ENCODE results near the gene ENTPD1.

The ENTPD1 gene

DNA sequence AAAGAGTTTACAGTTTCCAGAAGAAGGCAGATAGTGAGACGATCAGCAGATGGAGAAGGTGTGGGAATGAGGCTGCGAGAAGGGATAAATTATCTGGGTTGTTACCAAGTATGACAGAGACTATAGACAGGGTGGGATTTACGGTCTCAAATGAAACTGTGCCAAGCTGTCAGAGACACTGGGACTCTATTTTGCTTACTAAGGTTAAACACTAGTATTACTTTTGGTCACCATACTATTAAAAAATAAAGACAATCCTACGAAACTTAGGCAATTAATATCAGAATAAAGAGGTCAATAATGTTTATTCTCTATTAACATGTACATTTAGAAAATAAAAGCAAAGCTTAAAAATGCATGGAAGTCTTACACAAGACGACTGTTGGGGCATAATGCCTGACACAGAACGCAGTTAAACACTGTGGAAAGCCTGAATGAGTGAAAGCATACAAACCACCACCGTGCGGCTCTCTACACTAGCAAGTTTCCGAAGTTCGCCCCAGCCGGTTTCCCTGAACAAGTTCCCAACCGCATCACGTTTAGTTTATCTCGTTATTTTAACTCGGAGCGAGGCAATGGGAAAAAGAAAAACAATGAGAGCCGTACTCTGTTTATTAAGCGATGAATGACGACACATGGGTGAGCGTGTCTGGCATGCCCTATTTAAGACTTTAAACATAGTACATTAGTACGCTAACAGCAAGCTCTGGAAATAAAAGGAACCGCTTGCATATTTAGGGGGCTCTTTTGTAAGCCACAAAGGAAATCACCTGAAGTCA lies 150.9 kb downstream of the ENTPD1 start:
- Histone ChIP-seq H3F3A (ENCODE audit: insufficient read depth) (no peaks in the 10 kb centered on the region), H3K36me3 (ENCODE audit: low read length) (0 out of 2 replicates have a peak, but pooled peaks cover 4% of the 10 kb centered on the region), H3K79me2 (ENCODE audit: insufficient read depth, low read length) (peaks cover 12% of the 10 kb centered on the region; the same call in 1 of the 2 replicates), H3K9me2 (replicated peaks; ENCODE audit: insufficient read depth, low read length) (no peaks in the 10 kb centered on the region), H3K4me3 (ENCODE audit: insufficient read depth, low read length, poor library complexity, severe bottlenecking) (peak overlapping the region; percentile 86), H3K9me3 (ENCODE audit: insufficient read depth, low read length) (no peaks in the 10 kb centered on the region), H3K9ac (ENCODE audit: low read length) (peak overlapping the region; percentile 80), H3K27me3 (ENCODE audit: low read length) (no peaks in the 10 kb centered on the region), H4K20me1 (ENCODE audit: low read depth, low read length) (no peaks in the 10 kb centered on the region), H3K4me2 (ENCODE audit: low read depth, low read length, poor library complexity, severe bottlenecking) (peak overlapping the region; percentile 76), H3K27ac (ENCODE audit: low read depth, low read length) (peak overlapping the region; percentile 34), H2AFZ (ENCODE audit: low read depth, low read length, severe bottlenecking) (peak overlapping the region; percentile 97)
- TF ChIP-seq, protein P1, sequence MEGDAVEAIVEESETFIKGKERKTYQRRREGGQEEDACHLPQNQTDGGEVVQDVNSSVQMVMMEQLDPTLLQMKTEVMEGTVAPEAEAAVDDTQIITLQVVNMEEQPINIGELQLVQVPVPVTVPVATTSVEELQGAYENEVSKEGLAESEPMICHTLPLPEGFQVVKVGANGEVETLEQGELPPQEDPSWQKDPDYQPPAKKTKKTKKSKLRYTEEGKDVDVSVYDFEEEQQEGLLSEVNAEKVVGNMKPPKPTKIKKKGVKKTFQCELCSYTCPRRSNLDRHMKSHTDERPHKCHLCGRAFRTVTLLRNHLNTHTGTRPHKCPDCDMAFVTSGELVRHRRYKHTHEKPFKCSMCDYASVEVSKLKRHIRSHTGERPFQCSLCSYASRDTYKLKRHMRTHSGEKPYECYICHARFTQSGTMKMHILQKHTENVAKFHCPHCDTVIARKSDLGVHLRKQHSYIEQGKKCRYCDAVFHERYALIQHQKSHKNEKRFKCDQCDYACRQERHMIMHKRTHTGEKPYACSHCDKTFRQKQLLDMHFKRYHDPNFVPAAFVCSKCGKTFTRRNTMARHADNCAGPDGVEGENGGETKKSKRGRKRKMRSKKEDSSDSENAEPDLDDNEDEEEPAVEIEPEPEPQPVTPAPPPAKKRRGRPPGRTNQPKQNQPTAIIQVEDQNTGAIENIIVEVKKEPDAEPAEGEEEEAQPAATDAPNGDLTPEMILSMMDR (IDR thresholded peaks at IDR 0.05; ENCODE audit: insufficient read depth, low read length, poor library complexity, severe bottlenecking): no peak
- TF ChIP-seq EZH2phosphoT487 (conservative IDR thresholded peaks at IDR 0.05; ENCODE audit: low read length): no peak

DNA sequence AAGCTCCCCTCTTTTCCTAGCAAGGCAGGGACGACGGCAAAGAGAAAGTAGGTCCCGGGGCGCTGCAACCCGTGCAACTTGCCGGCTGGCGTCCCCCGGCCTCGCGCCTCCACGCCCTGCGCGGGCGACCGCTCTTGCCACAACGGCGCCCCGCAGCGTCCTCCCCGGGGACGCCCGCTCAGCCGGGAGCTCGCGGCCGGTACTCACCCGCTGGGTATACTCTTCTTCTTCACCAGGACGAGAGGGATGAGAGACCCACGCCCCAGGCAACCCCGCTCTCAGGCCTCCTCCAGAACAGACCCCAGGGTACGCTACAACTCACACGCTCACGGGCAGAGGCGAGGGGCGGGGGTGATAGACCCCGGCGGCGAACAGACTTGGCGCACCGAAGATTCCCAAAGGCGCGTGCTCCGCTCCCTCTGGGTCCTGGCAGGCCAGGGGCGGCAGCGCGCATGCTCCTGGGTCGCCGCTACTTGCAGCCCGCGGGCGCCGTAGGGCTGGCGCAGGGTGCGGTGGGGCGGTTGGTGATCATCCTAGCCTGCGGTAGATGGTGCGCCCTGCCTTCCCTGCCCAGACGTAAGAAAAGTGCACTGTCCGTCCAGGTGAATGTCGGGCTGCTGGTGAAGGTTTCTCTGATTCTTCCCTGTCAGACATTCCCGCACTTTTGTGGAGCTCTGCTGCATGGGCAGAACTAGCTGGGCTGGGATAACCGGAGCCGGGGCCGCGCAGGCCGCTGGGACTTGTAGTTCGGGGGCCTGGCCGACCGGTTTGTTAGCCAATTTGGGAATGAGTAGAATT lies 151.7 kb downstream of the ENTPD1 start, which contains the start of gene CC2D2B:
Gene CC2D2B, plus strand, starts transcription at position 520 of the 798 bp plus-strand sequence. CDS start 3,349 bp downstream, outside the sequence.
- Histone ChIP-seq H2AFZ (ENCODE audit: low read depth, low read length, severe bottlenecking) (peak within 1 kb of the TSS; percentile 97), H3K9me3 (ENCODE audit: insufficient read depth, low read length) (no peaks in the 10 kb centered on the region), H4K20me1 (ENCODE audit: low read depth, low read length) (no peaks in the 10 kb centered on the region), H3K4me2 (ENCODE audit: low read depth, low read length, poor library complexity, severe bottlenecking) (peak within 1 kb of the TSS; percentile 76), H3K27ac (ENCODE audit: low read depth, low read length) (peak within 1 kb of the TSS; percentile 34), H3F3A (ENCODE audit: insufficient read depth) (no peaks in the 10 kb centered on the region), H3K36me3 (ENCODE audit: low read length) (0 out of 2 replicates have a peak, but pooled peaks cover 4% of the 10 kb centered on the region), H3K9ac (ENCODE audit: low read length) (peak within 1 kb of the TSS; percentile 80), H3K9me2 (replicated peaks; ENCODE audit: insufficient read depth, low read length) (no peaks in the 10 kb centered on the region), H3K27me3 (ENCODE audit: low read length) (no peaks in the 10 kb centered on the region), H3K79me2 (ENCODE audit: insufficient read depth, low read length) (peaks cover 12% of the 10 kb centered on the region; the same call in 1 of the 2 replicates), H3K4me3 (ENCODE audit: insufficient read depth, low read length, poor library complexity, severe bottlenecking) (peak within 1 kb of the TSS; percentile 86)
- TF ChIP-seq EZH2phosphoT487 (conservative IDR thresholded peaks at IDR 0.05; ENCODE audit: low read length): no peak
- TF ChIP-seq, protein P1 (IDR thresholded peaks at IDR 0.05; ENCODE audit: insufficient read depth, low read length, poor library complexity, severe bottlenecking): peak; percentile 19

DNA sequence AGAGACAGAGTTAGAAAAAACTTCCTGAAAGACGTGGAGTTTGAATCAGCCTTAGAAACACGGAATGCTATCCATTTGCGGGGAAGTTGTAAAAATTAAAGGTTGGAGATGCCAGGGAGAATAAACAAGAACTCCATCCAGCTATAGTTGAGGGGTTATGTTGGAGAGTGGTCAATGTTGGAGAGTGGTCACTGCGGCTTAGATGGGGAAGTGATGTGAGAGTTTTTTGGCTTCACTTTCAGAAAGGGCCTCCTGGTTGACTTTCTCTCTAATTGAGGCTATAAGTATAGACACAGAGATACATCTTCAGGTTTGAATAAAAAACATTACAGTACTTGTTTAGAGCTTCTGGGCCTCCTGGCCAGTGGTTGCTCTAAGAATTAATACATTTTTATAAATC lies 152.5 kb downstream of the ENTPD1 start:
- Histone ChIP-seq H3K9me3 (ENCODE audit: insufficient read depth, low read length) (no peaks in the 10 kb centered on the region), H2AFZ (ENCODE audit: low read depth, low read length, severe bottlenecking) (peak overlapping the region; percentile 97), H3K4me2 (ENCODE audit: low read depth, low read length, poor library complexity, severe bottlenecking) (peak overlapping the region; percentile 76), H3F3A (ENCODE audit: insufficient read depth) (no peaks in the 10 kb centered on the region), H4K20me1 (ENCODE audit: low read depth, low read length) (no peaks in the 10 kb centered on the region), H3K4me3 (ENCODE audit: insufficient read depth, low read length, poor library complexity, severe bottlenecking) (no peak overlapping the region), H3K79me2 (ENCODE audit: insufficient read depth, low read length) (peaks cover 12% of the 10 kb centered on the region; the same call in 1 of the 2 replicates), H3K36me3 (ENCODE audit: low read length) (0 out of 2 replicates have a peak, but pooled peaks cover 4% of the 10 kb centered on the region), H3K9ac (ENCODE audit: low read length) (no peak overlapping the region), H3K27me3 (ENCODE audit: low read length) (no peaks in the 10 kb centered on the region), H3K9me2 (replicated peaks; ENCODE audit: insufficient read depth, low read length) (no peaks in the 10 kb centered on the region), H3K27ac (ENCODE audit: low read depth, low read length) (no peak overlapping the region)
- TF ChIP-seq, protein P1 (IDR thresholded peaks at IDR 0.05; ENCODE audit: insufficient read depth, low read length, poor library complexity, severe bottlenecking): no peak
- TF ChIP-seq EZH2phosphoT487 (conservative IDR thresholded peaks at IDR 0.05; ENCODE audit: low read length): no peak

All from SU-DHL-6 (cell line).